GM23338 (cell line): ENCODE measurements around the gene SLC7A14. TPM values are rescaled to one million over a fixed set of nuclear protein-coding genes. Genes with fewer than 3 reads are reported as not detected.

ENCODE experiments used
- ATAC-seq: fragments of 200-7000 bp; cut with Tn5 transposase; 3 replicates; pipeline ENCODE4 v1.9.1; 2020
- DNase-seq: peaks from one replicate; pipeline ENCODE4 v3.0.0-alpha.2; 2015; ENCODE audit warnings: low spot score
- H2AFZ ChIP-seq: fragments of 200-600 bp; sonication (generic); 2 replicates; pipeline ENCODE4 v1.8.0; 2016; ENCODE audit warnings: antibody characterized with exemption, mild to moderate bottlenecking, moderate library complexity
- H3F3A ChIP-seq: fragments of 200-600 bp; sonication (generic); replicated peaks from 2 replicates; pipeline ENCODE4 v1.8.0; 2017; ENCODE audit warnings: antibody characterized with exemption, mixed run types, low read depth
- H3K27ac ChIP-seq: fragments of 200-600 bp; sonication (generic); 2 replicates; pipeline ENCODE4 v1.6.1; 2016; ENCODE audit warnings: low read depth
- H3K27me3 ChIP-seq: fragments of 200-600 bp; sonication (generic); 2 replicates; pipeline ENCODE4 v1.8.0; 2016; ENCODE audit warnings: mild to moderate bottlenecking, mixed run types, moderate library complexity; ENCODE audit not compliant: insufficient read depth
- H3K36me3 ChIP-seq: fragments of 200-600 bp; sonication (generic); 2 replicates; pipeline ENCODE4 v1.8.0; 2016; ENCODE audit warnings: mild to moderate bottlenecking; ENCODE audit not compliant: insufficient read depth
- H3K4me1 ChIP-seq: fragments of 200-600 bp; sonication (generic); 2 replicates; pipeline ENCODE4 v1.8.0; 2016; ENCODE audit warnings: mild to moderate bottlenecking, moderate library complexity; ENCODE audit not compliant: insufficient read depth
- H3K4me2 ChIP-seq: fragments of 200-600 bp; sonication (generic); 2 replicates; pipeline ENCODE4 v1.7.1; 2017; ENCODE audit warnings: mixed run types
- H3K4me3 ChIP-seq: fragments of 200-600 bp; sonication (generic); 2 replicates; pipeline ENCODE4 v1.6.1; 2016; ENCODE audit warnings: mixed run types
- H3K79me2 ChIP-seq: fragments of 200-600 bp; sonication (generic); replicated peaks from 2 replicates; pipeline ENCODE4 v1.8.0; 2017; ENCODE audit warnings: mild to moderate bottlenecking; ENCODE audit not compliant: insufficient read depth
- H3K9me2 ChIP-seq: fragments of 200-600 bp; sonication (generic); 2 replicates; pipeline ENCODE4 v1.8.0; 2017; ENCODE audit not compliant: insufficient read depth
- H4K20me1 ChIP-seq: fragments of 200-600 bp; sonication (generic); replicated peaks from 2 replicates; pipeline ENCODE4 v1.8.0; 2017; ENCODE audit warnings: mild to moderate bottlenecking; ENCODE audit not compliant: insufficient read depth
- H3K27ac Mint-ChIP-seq: 2 replicates; pipeline ENCODE4 v1.8.0; 2020; ENCODE audit warnings: inconsistent platforms, mild to moderate bottlenecking, moderate library complexity, mixed read lengths
- H3K27me3 Mint-ChIP-seq: 3 replicates; pipeline ENCODE4 v1.8.0; 2022; ENCODE audit warnings: low read depth, mild to moderate bottlenecking, moderate library complexity, mixed read lengths, inconsistent platforms; ENCODE audit not compliant: insufficient read depth, poor library complexity
- H3K36me3 Mint-ChIP-seq: 3 replicates; pipeline ENCODE4 v1.8.0; 2021; ENCODE audit warnings: low read depth, mild to moderate bottlenecking, inconsistent platforms, moderate library complexity, mixed read lengths
- H3K4me1 Mint-ChIP-seq: 3 replicates; pipeline ENCODE4 v1.8.0; 2020; ENCODE audit warnings: mild to moderate bottlenecking, inconsistent platforms, mixed read lengths
- H3K4me3 Mint-ChIP-seq: 3 replicates; pipeline ENCODE4 v1.8.0; 2021; ENCODE audit warnings: moderate library complexity, mild to moderate bottlenecking, inconsistent platforms, mixed read lengths
- H3K9me3 Mint-ChIP-seq: 3 replicates; pipeline ENCODE4 v1.8.0; 2020; ENCODE audit warnings: moderate library complexity, mild to moderate bottlenecking, inconsistent platforms, mixed read lengths
- CREB1 ChIP-seq: fragments of 250-450 bp; sonication (Bioruptor Pico); IDR thresholded peaks from 2 replicates; pipeline ENCODE4 v1.5.0; 2020; ENCODE audit warnings: low read depth, mild to moderate bottlenecking, moderate library complexity
- CTCF ChIP-seq, 2 experiments: fragments of 200-600 bp in 1 of 2; sonication (generic) in 1 of 2; conservative IDR thresholded peaks; 2 replicates each; pipeline versions ENCODE4 v1.5.1 to v1.6.1; 2016 to 2017; ENCODE audit warnings: antibody characterized with exemption in 2 of 2, low read depth in 2 of 2, mild to moderate bottlenecking in 2 of 2, moderate library complexity in 1 of 2
- EZH2phosphoT487 ChIP-seq: fragments of 200-600 bp; sonication (generic); IDR thresholded peaks from one replicate; pipeline ENCODE4 v1.8.1; 2018; ENCODE audit warnings: antibody characterized with exemption; ENCODE audit not compliant: unreplicated experiment
- NANOG ChIP-seq: IDR thresholded peaks from 2 replicates; pipeline ENCODE4 v1.6.1; 2016; ENCODE audit warnings: antibody characterized with exemption, borderline replicate concordance
- STAT1 ChIP-seq: IDR thresholded peaks from one replicate; pipeline ENCODE4 v1.6.1; 2016; ENCODE audit warnings: antibody characterized with exemption; ENCODE audit not compliant: unreplicated experiment
- ZNF462 ChIP-seq: fragments of 250-450 bp; sonication (Bioruptor Pico); IDR thresholded peaks from 2 replicates; pipeline ENCODE4 v1.5.0; 2020; ENCODE audit warnings: mild to moderate bottlenecking, moderate library complexity
- polyA plus RNA-seq: library from polyadenylated mRNA; unstranded; fragments of >200 nt; fragmentation: Nextera tagmentation; extraction: Ambion mirVana; gene quantifications from 2 replicates; pipeline ENCODE4 v1.2.1, GENCODE V29; 2016
- total RNA-seq: library from RNA; depleted of rRNA; stranded (reverse); fragments of >200 nt; shearing (Covaris generic); gene quantifications from 2 replicates; pipeline ENCODE4 v1.2.3, GENCODE V29; 2014

The SLC7A14 gene
- total and polyA plus RNA-seq, 2 experiments from 2014 or later, result 0.49 to 0.82 TPM

GRCh38 chr3:170517242-170517945, 68.5 kb downstream of the SLC7A14 start:
- no peaks in the 10 kb centered on the region for H3K27me3 Mint-ChIP-seq

GRCh38 chr3:170513642-170514041, 72.2 kb downstream of the SLC7A14 start:
- no peaks in the 10 kb centered on the region; the same call in 2 of the 3 replicates for H3K4me1 Mint-ChIP-seq
- H3K27me3 Mint-ChIP-seq, result no peaks in the 10 kb centered on the region
- ATAC-seq, result no peak
- no peak overlapping the region for H3K27ac Mint-ChIP-seq
- H3K27me3 ChIP-seq, result no peaks in the 10 kb centered on the region
- H3K36me3 ChIP-seq, result no peaks in the 10 kb centered on the region
- DNase-seq, result no peak
- H3K9me3 Mint-ChIP-seq, result no peaks in the 10 kb centered on the region
- no peak overlapping the region for H3K4me2 ChIP-seq
- H3K79me2 ChIP-seq, result no peaks in the 10 kb centered on the region
- no peak overlapping the region for H3K4me3 Mint-ChIP-seq
- peaks cover 9% of the 10 kb centered on the region; the same call in 1 of the 2 replicates for H3K9me2 ChIP-seq
- no peak overlapping the region for H3K27ac ChIP-seq
- H3F3A ChIP-seq, result no peaks in the 10 kb centered on the region
- H3K4me3 ChIP-seq, result no peak overlapping the region
- H3K36me3 Mint-ChIP-seq, result no peaks in the 10 kb centered on the region
- no peak for TF ChIP-seq CREB1 (CRISPR knock-in tag)
- TF ChIP-seq EZH2phosphoT487, result no peak
- no peak for TF ChIP-seq CTCF (conservative IDR thresholded peaks at IDR 0.05; ENCODE audit: low read depth in 2 of 2)
- no peak for TF ChIP-seq STAT1
- TF ChIP-seq NANOG, result no peak
- TF ChIP-seq ZNF462, result no peak
- no peaks in the 10 kb centered on the region for H4K20me1 ChIP-seq
- H3K4me1 ChIP-seq, result no peaks in the 10 kb centered on the region
- H2AFZ ChIP-seq, result 0 out of 2 replicates have a peak overlapping the region, but pooled peaks have one; percentile 43

More at GRCh38 chr3:170517242-170517945, 68.5 kb downstream of the SLC7A14 start:
- TF ChIP-seq STAT1 (no peak), CTCF (conservative IDR thresholded peaks at IDR 0.05; ENCODE audit: low read depth in 2 of 2) (no peak)
- no peak overlapping the region for H3K27ac Mint-ChIP-seq
- no peak overlapping the region for H3K4me2 ChIP-seq
- no peak overlapping the region for H3K4me3 ChIP-seq
- no peaks in the 10 kb centered on the region for H3F3A ChIP-seq
- no peak overlapping the region for H3K4me3 Mint-ChIP-seq
- H3K9me3 Mint-ChIP-seq, result no peaks in the 10 kb centered on the region
- H3K36me3 Mint-ChIP-seq, result no peaks in the 10 kb centered on the region
- no peaks in the 10 kb centered on the region for H3K36me3 ChIP-seq
- H3K4me1 ChIP-seq, result no peaks in the 10 kb centered on the region
- H2AFZ ChIP-seq, result no peak overlapping the region
- no peak for ATAC-seq
- DNase-seq, result no peak
- no peaks in the 10 kb centered on the region; the same call in 2 of the 3 replicates for H3K4me1 Mint-ChIP-seq
- no peaks in the 10 kb centered on the region for H3K27me3 ChIP-seq
- H4K20me1 ChIP-seq, result no peaks in the 10 kb centered on the region
- no peaks in the 10 kb centered on the region for H3K79me2 ChIP-seq
- peaks cover 11% of the 10 kb centered on the region; the same call in 1 of the 2 replicates for H3K9me2 ChIP-seq
- H3K27ac ChIP-seq, result no peak overlapping the region
